Stimulated activated CD8-positive, alpha-beta memory T cell treated with anti-CD3 and anti-CD28 coated beads, Interleukin-4, amount 100 ng/mL, for 4 hours (primary cell): Measurements from ENCODE around the gene RGS9.
"Not testable (repeated sequence)": the region's sequence is repeated elsewhere in the genome, so short reads cannot be mapped to it uniquely, and the experiment has no call there.

Experiments used
- DNase-seq, 2 donors: peaks; one replicate each; pipeline ENCODE4 v3.0.0-alpha.2; 2020; ENCODE audit warnings: low read depth in 2 of 2, low spot score in 1 of 2

RGS9 gene

DNA sequence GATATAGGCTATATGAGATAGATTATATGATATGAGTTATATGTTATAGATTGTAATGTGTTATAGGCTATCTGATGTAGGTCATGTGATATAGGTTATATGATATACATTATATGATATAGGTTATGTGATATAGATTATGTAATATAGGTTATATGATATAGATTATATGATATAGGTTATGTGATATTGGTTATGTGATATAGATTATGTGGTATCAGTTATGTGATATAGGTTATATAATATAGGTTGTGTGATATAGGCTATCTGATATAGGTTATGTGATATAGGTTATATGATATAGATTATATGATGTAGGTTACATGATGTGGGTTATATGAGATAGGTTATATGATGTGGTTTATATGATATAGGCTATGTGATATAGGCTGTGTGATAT lies 68.5 kb downstream of the RGS9 start:
- no peak for DNase-seq

GRCh38 chr17:65207448-65207847 lies 70.3 kb downstream of the RGS9 start:
- DNase-seq, result not testable (repeated sequence)

GRCh38 chr17:65208717-65209116 lies 71.5 kb downstream of the RGS9 start:
- DNase-seq, result no peak

GRCh38 chr17:65218261-65218660 lies 81.1 kb downstream of the RGS9 start:
- DNase-seq, result no peak

GRCh38 chr17:65219124-65219523 lies 82.0 kb downstream of the RGS9 start:
- DNase-seq, result no peak

GRCh38 chr17:65219707-65220106 lies 82.5 kb downstream of the RGS9 start:
- DNase-seq, result no peak

DNA sequence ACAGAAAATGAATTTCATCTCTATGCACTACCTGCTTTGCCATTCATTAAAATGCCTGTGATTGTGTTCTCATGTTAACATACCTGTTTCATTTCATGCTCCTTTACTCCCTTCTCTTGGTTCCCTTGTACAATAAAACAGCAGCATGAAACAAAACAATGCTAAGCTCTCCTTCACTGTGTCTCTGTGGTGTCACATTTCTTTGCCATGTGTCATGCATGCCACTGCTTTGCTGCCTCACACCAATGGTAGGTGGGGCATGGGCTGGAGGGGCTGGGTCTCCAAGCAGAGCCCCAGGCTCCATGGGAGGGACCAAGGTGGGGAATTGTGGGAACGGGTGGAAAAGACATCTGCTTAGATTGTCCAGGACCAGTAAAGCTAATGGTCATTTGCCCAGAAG lies 83.6 kb downstream of the RGS9 start:
- DNase-seq, result no peak

- no peak for DNase-seq
Measured at GRCh38 chr17:65222214-65222738, 85.1 kb downstream of the RGS9 start.

DNA sequence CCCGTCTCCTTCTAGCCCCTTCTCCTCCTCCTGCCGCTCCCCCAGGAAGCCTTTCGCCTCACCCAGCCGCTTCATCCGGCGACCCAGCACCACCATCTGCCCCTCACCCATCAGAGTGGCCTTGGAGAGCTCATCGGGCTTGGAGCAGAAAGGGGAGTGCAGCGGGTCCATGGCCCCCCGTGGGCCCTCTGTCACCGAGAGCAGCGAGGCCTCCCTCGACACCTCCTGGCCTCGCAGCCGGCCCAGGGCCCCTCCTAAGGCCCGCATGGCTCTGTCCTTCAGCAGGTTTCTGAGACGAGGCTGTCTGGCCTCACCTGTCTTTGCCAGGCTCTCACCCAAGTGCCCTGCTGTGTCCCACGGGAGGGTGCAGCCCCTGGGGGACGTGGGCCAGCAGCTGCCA lies 87.9 kb downstream of the RGS9 start:
- DNase-seq, result no peak

- no peak for DNase-seq
Measured at GRCh38 chr17:65226227-65226626, 89.1 kb downstream of the RGS9 start.

GRCh38 chr17:65227637-65228036 lies 90.5 kb downstream of the RGS9 start:
- DNase-seq, result no peak

DNA sequence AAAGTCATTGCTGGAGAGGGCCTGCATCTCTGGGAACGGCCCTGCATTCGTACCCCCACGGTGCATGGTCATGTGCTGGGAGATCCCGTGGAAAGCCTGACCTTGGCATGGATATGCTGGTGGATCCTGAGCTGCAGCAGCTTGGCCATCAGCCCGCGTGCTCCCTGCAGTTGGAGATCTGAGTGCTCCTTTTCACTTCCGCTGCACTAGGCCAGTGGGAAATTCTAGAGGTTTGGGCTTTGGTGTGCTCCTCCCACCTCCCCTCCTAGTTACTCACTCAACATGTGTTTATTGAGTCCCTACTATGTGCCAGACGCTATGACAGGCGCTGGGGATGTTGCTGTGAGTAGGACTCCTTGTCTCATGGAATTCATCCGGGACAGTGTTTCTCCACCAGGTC lies 91.1 kb downstream of the RGS9 start:
- no peak for DNase-seq

DNA sequence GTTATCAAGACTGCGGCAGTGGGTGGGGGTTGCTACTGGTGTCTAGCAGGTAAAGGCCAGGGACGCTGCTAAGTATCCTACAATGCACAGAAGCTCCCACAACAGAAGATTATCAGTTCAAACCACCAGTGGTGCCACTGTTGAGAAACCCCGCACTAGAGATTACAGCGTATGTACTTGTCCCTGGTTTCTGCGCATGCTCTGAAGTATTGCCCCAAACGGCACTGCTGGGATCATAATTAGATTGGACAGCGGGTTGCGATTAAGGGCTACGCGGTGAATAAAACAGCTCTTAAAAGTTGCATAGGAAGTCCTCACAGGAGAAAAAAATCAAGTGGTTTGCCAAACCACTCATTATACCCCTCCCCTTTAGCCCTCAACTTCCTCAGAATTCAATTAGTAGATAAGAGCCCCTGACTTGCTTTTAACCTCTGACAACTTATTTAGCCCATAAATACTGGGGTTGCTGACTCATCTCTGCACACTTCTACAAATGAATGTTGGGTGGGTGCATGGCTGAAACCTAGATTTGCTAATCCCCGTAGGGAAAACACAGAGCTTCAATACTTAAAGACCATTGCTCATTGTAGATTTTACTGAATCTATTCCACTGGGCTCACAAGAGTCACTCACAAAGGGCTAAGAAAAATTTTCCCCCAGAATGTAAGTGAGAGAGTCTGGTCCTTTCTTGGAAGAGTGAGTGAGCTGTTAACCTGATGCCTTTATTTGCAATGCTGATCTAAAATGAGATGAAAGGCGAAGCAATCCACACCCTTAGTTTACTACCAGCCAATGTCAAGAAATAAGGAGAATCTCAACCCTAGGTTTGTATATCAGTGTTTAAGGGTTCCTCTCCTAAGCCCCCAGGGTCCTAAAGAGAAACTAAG lies 91.8 kb downstream of the RGS9 start:
- peak in 1 of 2 donors; percentile 12 for DNase-seq

GRCh38 chr17:65229621-65229995 lies 92.4 kb downstream of the RGS9 start:
- no peak for DNase-seq

- DNase-seq, result no peak
Measured at GRCh38 chr17:65230040-65230439, 92.9 kb downstream of the RGS9 start.

DNA sequence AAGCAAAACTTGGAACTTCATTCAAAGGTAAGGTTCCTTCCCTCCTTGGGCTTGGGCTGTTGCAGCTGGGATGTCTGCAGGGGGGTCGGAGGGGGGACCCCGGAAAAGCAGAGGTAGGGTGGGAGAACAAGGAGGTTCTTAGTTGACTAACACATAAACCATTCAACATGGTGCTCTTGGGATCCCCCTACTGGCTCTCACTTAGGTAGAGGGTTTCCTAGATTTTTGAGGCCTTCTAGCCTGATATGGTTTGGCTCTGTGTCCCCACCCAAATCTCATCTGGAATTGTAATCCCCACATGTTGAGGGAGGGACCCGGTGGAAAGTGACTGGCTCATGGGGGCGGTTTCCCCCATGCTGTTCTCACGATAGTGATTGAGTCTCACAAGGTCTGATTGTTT lies 93.9 kb downstream of the RGS9 start:
- no peak for DNase-seq

DNA sequence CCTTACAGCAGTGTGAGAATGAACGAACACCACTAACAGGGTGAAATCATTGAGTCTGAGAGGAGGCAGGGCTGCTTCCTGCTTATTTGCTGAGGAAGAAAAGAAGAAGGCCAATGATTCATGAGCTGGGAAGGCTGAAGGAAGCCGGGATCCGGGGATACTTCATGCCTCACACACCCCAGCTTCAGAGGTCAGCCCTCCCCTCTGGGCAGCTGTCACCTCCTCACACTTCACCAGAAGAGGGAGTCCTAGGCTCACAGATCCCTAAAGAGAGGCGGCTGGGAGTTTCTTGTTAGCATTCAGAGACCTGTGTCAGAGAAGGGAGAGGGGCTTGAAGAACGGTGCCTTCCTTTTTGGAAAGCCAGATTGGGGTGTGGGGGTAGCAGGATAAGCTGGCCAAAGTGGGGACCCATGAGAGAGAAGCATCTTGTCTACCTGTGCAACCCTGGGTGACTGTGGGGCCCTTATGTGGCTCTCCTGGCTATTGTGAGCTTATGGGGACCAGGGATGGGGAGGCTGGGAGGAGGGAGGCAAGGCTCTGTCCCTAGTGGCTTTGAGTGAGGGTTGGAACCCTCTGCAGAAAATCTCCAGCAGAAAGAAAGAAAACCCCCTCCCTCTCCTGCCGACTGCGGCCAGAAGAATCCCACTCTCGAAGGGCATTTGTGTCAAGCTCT lies 94.6 kb downstream of the RGS9 start:
- DNase-seq, result peak in 1 of 2 donors; percentile 15

GRCh38 chr17:65235284-65235683 lies 98.1 kb downstream of the RGS9 start:
- DNase-seq, result no peak

- no peak for DNase-seq
Measured at GRCh38 chr17:65236321-65236720, 99.2 kb downstream of the RGS9 start.

- DNase-seq, result no peak
Measured at GRCh38 chr17:65243838-65244625, 106.9 kb downstream of the RGS9 start.

GRCh38 chr17:65246252-65246651 lies 109.1 kb downstream of the RGS9 start:
- no peak for DNase-seq

DNA sequence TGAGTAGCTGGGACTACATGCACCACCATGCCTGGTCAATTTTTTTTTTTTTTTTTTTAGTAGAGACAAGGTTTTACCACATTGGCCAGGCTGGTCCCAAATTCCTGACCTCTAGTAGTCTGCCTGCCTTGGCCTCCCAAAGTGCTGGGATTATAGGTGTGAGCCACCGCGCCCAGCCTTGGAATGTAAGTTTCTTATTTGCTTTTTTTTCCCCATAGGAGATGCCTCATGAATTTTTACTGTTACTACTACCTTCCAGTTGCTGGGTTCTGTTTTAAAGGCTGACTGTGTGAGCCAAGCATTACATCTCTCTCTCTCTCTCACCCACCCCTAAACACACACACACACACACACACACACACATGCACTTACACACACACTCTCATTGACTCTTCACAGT lies 112.6 kb downstream of the RGS9 start:
- no peak for DNase-seq
